HG03354 (cell line): ENCODE data around the gene SMIM24.
"Not testable (repeated sequence)": the region's sequence is repeated elsewhere in the genome, so short reads cannot be mapped to it uniquely, and the experiment has no call there.

Experiments used
- ATAC-seq: cut with Tn5 transposase; IDR thresholded peaks from one replicate; pipeline ENCODE4 v1.9.1; 2021; ENCODE audit warnings: mild to moderate bottlenecking; ENCODE audit not compliant: unreplicated experiment, poor library complexity, severe bottlenecking

Gene SMIM24

DNA sequence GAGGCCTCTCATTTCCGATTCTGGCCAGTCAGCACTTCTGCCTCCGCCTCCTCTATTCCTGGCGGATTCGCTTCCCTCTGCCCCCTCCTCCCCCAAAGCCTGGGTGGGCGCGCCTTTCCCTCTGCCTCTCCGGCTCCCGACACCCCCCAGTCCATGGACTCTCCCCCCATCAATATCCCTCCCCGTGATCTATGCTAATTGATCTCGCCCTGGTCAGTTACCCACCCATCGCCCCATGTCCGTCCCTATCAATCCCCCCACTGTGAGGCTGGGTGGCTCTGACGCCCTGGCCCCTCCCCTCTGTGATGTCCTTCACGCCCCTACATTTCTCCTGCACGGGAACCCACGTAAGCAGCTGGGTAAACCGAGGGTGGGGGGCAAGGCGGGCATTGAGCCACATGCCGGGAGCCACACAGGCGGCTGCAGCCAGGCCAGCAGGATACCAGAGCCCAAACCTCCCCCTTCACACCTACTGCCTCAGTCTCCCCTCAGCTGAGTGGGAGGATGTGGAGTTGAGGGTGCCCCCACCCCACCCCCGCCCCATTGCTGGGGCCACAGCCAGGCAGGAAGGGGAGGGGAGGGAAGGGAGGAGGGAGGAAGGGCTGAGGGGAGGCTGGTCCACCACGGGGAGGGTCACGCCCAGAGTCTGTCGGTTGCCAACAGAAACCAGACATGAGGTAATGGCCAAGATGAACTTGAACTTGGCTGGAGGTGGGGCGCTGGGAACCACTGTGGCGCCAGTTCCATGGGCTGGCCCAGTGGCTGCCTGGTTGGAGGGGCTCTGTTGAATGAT, 21.0 kb downstream of the SMIM24 start:
- ATAC-seq: no peak

DNA sequence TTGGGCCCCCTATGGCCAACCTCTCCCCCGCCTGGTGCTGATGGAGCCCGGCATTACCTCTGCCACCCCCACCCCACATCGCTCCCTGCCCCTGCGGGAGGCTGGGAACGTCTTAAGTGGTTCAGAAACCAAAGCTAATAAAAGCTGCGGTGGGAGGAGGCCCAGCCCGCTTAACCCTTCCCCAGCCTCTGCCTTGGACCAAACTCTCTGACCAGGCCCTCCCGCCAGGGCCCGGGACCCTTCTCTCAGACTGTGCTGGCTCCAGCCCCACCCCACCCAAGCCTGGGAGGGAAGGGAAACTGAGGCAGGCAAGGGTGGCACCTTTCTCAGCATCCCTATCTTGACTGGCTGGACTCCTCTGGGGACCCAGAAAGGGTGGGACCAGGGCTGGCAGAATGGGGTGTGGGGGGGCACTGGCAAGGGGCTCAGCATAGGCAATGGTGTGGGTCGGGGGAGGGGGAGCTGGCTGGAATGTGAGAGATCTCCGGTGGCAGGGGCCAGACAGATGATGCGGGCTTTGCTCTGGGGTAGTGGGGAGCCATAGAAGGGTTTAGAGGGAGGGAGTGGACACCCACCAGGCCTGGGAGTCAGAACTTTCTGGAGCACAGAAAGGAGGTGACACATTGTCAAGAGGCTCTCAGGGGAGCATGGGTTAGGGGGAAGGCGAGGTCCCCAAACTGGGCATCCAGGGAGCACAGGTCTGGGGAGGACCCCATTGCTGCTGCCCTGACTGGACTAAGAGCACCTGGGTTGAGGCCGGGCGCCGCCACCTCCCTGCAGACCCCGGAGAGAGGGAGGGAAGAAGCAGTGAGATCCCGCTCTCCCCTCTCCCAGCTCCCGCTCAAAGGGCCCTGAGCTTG, 21.9 kb downstream of the SMIM24 start:
- ATAC-seq: no peak

DNA sequence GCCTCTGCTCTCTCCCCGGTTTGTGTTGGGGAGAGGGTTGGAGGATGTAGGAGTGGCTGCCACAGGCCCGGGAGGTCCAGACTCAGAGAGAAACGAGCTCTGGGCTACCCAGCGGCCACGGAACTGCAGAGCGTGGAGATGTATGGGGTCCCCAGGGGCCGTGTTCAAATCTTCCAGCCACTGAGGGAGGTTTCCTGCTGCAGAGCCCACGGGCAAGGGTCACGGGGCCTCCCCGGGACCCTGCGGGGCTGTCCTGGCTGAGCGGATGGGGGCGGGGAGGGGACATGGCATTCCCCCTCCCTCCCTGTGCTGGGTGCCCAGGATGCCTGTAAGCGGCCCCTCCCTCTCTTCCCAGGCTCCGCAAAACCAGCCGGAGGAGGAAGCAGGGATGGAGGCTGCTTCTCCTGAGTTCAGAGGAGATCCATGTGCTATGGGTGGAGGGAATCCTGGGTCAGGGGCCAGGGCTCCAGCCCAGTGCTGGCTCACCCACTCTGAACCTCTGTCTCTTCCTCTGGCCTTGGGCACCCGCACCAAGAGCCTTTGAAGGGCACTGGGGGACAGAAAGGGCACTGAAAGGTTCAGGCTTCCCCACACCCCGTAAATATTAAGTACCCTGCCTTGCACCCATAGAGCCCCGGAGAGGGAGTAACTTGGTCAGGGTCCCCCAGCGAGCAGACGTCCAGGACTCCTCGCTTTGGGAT, 22.6 kb downstream of the SMIM24 start:
- ATAC-seq: no peak

DNA sequence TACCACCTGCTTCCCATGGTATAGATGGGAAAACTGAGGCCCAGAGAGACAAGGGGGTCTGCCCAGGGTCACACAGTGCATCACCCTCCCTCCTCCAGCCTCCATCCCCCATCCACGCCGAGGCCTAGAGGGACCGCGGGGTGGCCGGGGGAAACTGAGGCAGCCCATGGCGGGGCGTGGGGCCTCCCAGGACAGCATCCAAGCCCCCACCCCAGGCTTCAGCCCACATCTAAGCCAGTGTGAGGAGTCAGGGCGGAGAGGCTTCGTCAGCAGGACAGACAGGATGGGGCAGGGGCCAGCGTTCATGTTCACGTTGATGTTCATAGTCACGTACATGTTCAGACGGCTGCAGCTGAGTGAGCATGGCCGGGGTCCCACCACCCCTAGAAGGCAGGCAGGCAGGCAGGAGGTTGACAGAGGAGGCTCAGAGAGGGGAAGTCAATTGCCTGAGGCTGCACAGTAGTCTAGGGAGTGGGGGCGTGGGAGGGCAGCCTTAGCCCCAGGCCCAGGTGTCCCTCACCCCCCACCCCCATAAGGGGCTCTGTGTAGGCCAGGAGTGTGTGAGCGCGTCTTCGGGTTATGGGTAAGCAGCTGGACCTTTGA, 23.3 kb downstream of the SMIM24 start:
- no peak for ATAC-seq

DNA sequence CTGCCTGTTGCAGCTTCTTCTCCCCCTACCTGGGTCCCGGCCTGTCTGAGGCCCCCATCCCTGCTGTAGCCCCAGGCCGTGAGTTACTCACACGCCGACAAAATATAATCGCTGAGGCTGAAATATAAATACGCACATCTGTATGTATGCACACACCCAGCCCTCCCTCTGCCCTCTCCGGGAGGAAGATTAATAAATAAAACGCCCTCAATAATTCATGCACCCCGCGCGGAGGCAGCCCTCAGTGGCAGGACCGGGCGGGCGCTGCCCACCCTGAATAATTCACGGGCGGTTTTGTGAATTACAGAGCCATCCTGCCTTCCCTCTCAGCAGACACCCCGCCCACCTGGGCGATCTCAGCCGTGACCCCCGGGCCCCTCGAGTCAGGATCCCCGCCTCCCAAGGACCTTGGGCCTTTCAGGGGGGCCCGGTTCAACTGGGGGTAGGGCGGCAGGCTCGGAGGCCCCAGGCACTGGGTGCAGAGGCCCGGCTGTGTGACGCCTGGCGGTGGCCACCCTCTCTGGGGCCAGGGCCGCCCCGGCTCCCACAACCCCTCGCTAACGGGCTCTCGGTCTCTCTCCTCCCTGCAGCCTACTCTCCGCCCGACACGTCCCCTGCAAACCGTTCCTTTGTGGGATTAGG, 24.2 kb downstream of the SMIM24 start:
- ATAC-seq: no peak

DNA sequence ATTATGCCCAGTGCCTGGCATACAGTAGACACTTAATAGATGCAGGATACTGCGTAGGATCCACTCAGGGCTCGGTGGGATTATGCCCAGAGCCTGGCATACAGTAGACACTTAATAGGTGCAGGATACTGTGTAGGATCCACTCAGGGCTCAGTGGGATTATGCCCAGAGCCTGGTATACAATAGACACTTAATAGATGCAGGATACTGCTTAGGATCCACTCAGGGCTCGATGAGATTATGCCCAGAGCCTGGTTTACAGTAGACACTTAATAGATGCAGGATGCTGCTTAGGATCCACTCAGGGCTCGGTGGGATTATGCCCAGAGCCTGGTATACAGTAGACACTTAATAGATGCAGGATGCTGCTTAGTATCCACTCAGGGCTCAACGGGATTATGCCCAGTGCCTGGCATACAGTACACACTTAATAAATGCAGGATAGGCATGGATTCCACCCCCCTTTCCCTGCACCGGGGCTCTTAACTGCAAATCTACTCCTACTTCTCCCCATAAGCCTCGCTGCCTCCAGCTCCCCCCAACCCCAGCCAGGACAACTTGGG, 24.9 kb downstream of the SMIM24 start:
- ATAC-seq: no peak

DNA sequence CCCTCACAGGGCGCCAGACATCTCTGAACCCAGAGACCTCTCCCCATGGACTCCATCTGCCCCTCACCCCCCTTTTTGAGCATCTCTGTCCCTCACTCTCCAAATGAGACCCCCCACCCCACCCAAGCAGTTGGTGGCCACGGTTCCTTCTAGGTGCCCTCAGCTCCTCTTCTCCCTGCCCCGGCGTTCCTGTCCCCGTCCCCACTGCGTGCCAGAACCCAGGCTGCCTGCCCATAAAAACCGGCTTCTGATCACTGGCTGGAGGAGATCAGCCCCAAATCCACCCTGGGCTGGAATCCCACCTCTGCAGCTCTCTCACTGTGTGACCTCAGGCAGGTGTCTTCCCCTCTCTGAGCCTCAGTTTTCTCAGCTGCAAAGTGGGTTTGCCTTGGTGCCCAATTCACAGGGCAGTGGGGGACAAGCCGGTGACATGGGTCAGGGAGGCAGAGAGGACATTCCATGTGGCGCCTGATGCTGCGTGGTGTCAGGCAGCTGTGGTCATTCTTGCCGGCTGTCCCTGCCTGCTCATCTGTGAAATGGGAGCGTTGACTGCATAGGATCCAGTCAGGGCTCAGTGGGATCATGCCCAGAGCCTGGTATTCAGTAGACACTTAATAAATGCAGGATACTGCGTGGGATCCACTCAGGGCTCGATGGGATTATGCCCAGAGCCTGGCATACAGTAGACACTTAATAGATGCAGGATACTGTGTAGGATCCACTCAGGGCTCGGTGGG, 25.5 kb downstream of the SMIM24 start:
- ATAC-seq: no peak

DNA sequence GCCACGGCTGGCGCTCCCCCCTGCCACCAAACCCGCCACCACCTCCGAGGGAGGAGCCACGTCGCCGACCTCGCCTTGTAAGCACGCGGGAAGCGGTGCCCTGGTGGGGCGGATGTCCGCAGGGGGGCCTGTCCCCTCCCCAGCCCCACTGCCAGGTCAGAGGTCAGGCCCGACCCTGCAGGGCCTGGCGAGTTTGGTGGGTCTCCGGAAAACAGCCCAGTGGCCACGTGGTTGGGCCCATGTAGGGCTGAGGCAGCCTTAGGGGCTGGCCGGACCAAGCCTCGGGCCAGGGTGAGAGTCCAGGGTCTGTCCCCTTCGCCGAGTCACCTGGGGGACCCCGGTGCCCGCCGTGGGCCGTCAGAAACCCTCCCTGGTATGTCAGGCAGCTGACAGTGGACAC, 26.5 kb downstream of the SMIM24 start:
- ATAC-seq: no peak

DNA sequence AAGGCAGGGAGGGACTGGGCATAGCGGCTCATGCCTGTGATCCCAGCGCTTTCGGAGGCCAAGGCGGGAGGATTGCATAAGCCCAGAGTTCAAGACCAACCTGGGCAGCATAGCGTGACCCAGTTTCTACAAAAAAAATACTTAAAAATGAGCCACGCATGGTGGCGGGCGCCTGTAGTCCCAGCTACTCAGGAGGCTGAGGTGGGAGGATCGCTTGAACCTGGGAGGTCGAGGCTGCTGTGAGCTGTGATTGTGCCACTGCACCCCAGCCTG, 27.4 kb downstream of the SMIM24 start:
- not testable (repeated sequence) for ATAC-seq

DNA sequence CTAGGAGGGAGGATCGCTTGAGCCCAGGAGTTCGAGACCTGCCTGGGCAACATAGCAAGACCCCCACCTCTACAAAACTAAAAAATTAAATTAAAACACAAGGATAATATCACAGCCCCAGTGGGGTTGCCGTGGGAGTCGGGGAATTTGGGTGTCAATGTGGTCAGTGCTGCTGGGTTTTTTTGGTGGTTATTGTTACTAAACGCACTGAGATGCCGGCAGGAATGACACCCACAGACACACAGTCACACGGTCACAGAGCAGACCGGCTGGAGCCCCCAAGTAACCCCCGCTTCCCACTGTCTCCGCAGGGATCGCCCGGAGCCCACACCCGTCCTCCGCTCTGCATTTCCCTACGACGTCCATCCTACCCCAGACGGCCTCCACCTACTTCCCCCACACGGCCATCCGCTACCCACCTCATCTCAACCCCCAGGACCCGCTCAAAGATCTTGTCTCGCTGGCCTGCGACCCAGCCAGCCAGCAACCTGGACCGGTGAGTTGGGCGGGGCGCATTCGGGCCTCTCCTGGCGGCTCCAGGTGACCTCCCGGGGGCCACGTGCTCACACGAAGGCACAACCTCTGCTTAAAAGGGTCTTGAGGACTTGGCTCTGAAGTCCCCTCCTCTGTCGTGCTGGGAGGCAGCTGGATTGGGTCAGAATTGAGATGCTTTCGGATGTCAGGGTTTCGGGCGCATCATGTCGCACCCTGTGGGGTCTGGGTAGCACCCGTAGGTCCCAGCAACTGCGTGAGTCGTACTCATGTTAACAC, 28.0 kb downstream of the SMIM24 start:
- ATAC-seq: no peak

DNA sequence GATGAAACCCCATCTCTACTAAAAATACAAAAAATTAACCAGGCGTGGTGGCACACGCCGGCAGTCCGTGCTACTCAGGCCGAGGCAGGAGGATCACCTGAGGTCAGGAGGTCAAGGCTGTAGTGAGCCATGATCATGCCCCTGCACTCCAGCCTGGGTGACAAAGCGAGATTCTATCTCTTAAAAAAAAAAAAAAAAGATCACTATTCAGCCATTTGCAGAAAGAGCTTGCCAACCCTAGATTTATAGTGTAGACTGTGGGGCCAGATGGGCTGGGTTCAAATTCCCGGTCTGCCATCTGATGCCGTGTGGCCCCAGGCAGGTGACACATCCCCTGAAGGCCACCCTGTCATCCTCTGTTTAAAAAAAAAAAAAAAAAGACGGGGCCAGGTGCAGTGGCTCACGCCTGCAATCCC, 28.9 kb downstream of the SMIM24 start:
- ATAC-seq: no peak

DNA sequence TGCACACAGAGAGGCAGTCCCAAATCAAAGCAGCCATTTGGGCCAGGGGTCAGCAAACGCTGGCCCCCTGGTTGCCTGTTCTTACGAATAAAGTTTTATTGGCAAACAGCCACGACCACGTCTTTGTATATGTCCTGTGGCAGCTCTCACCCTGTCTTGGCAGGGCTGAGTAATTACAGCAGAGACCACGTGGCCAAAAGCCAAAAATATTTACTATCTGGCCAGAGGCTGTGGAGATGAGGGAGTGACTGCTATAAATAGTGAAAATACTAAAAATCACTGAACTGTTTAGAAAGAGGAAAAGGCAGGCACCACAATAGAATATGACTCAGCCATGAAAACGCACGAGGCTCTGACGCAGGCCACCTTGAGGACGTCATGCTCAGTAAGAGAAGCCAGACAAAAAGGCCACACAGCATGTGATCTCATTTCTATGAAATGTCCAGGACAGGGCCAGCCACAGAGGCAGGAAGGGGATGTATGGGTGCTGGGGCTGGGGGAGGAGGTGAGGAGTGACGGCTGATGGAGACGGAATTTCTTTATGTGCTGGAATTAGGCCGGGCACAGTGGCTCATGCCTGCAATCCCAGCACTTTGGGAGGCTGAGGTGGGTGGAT, 29.4 kb downstream of the SMIM24 start:
- ATAC-seq: no peak

DNA sequence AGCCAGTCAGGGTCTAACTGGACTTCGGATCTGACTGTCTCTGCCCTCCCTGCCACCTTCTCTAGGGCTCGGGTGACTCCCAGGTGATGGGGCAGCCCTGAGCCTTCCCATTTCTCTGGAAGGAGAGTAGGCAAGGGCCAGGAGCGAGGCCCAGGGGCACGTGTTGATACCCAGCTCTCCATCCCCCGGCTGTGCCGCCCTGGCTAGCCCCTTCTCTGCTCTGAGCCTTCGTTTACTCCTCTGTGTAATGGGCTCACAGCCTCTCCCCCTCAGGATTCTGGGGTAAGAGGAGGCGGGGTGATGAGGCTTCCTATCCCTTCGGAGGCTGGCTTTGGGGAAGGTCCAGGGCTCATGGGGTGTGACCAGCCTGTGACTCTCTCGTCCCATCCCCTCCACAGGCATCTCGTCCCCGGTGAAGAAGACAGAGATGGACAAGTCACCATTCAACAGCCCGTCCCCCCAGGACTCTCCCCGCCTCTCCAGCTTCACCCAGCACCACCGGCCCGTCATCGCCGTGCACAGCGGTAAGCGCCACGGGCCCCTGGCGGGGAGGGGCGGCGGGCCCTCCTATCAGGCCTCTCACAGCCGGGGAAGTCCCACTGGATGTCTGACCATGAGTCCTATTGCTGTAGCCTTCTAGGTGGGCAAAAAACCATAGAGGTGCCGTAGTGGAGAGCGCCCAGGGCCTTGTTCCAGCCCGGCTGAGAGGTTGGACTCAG, 31.6 kb downstream of the SMIM24 start:
- ATAC-seq: no peak

DNA sequence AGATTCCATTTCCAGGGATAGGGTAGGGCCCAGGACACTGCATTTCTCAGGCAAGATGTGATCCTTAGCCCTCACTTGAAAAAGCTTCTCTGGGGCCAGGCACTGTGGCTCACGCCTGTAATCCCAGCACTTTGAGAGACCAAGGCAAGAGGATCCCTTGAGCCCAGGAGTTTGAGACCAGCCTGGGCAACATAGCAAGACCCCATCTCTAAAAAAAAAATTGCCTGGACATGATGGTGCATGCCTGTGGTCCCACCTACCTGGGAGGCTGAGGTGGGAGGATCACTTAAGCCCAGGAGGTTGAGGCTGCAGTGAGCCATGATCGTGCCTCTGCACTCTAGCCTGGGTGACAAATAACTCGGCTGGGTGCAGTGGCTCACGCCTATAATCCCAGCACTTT, 33.7 kb downstream of the SMIM24 start:
- ATAC-seq: not testable (repeated sequence)

DNA sequence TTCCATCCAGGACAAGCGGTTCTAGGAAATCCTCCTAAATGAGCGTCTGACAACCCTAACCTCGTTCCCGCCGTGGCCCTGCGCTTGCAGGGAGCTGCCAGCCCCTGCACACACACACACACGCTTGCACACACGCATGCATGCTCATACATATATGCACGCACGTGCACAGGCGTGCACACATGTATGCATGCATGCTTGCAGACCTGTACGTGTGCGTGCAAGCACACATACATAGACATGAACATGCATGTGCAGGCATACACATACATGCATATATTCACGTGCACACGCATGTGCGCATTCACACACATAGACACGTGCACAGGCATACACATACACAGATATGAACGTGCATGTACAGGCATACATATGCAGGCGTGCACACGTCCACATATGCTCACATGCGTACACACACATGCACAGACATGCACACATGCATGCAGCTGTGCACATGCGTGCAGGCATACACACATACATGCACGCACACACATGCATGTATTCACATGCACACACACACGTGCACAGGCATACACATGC, 35.6 kb downstream of the SMIM24 start:
- no peak for ATAC-seq

DNA sequence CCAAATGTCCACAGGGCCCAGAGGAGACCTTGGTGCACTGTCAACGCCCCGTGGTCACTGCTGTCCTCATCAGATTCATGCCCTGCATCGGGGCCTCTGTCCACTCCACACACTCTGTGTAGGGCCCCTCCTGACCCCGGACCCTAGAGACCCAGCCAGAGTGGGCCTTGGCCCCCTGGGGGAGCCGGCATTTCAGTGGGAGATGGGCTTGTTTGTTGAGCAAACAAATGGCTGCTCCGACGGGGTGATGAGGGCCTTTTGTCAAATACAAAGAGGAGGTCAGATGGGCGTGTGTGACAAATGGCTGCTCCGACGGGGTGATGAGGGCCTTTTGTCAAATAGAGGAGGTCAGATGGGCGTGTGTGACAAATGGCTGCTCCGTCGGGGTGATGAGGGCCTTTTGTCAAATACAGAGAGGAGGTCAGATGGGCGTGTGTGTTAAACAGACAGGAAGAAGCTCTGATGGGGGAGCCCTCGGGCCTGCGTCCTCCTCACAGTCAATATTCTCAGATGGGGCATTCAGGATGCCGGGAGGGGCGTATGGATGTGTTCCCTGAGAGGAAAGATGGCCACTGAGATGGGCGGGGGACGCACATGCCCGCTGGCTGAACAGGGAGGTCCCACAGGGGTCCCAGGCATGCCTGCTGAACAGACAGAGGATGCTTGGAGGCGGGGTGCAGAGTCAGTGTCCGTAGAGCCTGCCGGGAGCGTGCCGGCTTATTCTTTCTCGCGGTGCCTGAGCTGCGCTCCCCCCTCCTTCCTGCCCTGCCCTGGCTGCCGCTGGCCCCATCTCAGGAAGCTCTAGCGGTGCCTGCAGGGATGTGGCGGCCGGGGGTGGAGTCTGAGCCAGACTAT, 36.3 kb downstream of the SMIM24 start:
- ATAC-seq: no peak
